ENCODE measurements around the gene WDR76. TPM values are rescaled to one million over a fixed set of nuclear protein-coding genes. Genes with fewer than 3 reads are reported as not detected.

The WDR76 gene
- total RNA-seq, 6 experiments from 2014 or later: 0.46 to 5.5 (median 1.1) TPM

GRCh38 chr15:43795197-43795596 lies 31.6 kb upstream of the WDR76 start:
- Histone ChIP-seq H3K4me3 (no peak overlapping the region), H3K36me3 (peaks cover 0 to 30% (median 19%) of the 10 kb centered on the region in 4 donors), H3K9me3 (no peaks in the 10 kb centered on the region), H3K4me1 (peaks cover 0 to 21% (median 8%) of the 10 kb centered on the region in 4 donors), H3K27me3 (no peaks in the 10 kb centered on the region), H3K27ac (peak overlapping the region in 2 of 3 donors; percentile 14 to 22)
- 74% methylated on average over 2 of the region's 2 CpGs for WGBS (ENCODE audit: insufficient coverage, low coverage, low lambda C conversion rate, missing lambda C conversion rate)
- intact Hi-C loops (cut with DNase I): no loop called here
- ATAC-seq: no peak
- TF ChIP-seq, protein P1, sequence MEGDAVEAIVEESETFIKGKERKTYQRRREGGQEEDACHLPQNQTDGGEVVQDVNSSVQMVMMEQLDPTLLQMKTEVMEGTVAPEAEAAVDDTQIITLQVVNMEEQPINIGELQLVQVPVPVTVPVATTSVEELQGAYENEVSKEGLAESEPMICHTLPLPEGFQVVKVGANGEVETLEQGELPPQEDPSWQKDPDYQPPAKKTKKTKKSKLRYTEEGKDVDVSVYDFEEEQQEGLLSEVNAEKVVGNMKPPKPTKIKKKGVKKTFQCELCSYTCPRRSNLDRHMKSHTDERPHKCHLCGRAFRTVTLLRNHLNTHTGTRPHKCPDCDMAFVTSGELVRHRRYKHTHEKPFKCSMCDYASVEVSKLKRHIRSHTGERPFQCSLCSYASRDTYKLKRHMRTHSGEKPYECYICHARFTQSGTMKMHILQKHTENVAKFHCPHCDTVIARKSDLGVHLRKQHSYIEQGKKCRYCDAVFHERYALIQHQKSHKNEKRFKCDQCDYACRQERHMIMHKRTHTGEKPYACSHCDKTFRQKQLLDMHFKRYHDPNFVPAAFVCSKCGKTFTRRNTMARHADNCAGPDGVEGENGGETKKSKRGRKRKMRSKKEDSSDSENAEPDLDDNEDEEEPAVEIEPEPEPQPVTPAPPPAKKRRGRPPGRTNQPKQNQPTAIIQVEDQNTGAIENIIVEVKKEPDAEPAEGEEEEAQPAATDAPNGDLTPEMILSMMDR (IDR thresholded peaks at IDR 0.05): no peak
- TF ChIP-seq POLR2A (IDR thresholded peaks at IDR 0.05): no peak
- no peak for DNase-seq

- DNase-seq (no peak), ATAC-seq (no peak)
- H3K4me1 ChIP-seq: peaks cover 0 to 21% (median 8%) of the 10 kb centered on the region in 4 donors
- H3K9me3 ChIP-seq: no peaks in the 10 kb centered on the region
- no peak for TF ChIP-seq POLR2A (IDR thresholded peaks at IDR 0.05)
- TF ChIP-seq, protein P1 (IDR thresholded peaks at IDR 0.05): no peak
- intact Hi-C loops (cut with DNase I): no loop called here
- no peak overlapping the region for H3K27ac ChIP-seq
- H3K36me3 ChIP-seq: peaks cover 0 to 30% (median 19%) of the 10 kb centered on the region in 4 donors
- H3K4me3 ChIP-seq: no peak overlapping the region
- H3K27me3 ChIP-seq: no peaks in the 10 kb centered on the region
These were observed 30.8 kb upstream of the WDR76 start for GRCh38 chr15:43795997-43796396.

DNA sequence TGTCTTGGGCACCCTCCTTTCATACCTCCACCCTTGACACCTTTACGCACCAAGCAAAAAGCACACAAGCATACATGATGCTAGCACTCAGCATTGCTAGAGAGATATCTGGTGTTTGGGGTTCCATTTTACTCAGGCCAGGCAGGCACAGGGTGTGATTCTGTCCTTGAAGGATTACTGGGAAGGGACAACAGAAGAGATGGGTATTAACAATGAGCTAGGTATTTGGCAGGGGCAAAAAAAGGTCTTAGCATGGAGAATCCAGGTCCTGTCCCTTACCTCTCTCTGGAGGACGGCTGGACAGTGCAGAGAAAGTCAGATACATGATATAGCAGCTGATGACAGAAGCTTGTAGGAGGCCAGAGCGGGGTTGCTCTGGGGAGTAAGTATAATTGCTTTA lies 30.2 kb upstream of the WDR76 start:
- Histone ChIP-seq H3K4me1 (peaks cover 0 to 23% (median 9%) of the 10 kb centered on the region in 4 donors), H3K36me3 (peaks cover 0 to 30% (median 19%) of the 10 kb centered on the region in 4 donors), H3K4me3 (no peak overlapping the region), H3K27ac (no peak overlapping the region), H3K9me3 (no peaks in the 10 kb centered on the region), H3K27me3 (no peaks in the 10 kb centered on the region)
- DNase-seq: no peak
- WGBS (ENCODE audit: insufficient coverage, low coverage, low lambda C conversion rate, missing lambda C conversion rate): 100% methylated on average over 1 of the region's 3 CpGs
- intact Hi-C loops (cut with DNase I): no loop called here
- ATAC-seq: no peak
- no peak for TF ChIP-seq POLR2A (IDR thresholded peaks at IDR 0.05)
- TF ChIP-seq, protein P1 (IDR thresholded peaks at IDR 0.05): no peak

- Histone ChIP-seq H3K36me3 (peaks cover 0 to 28% (median 13%) of the 10 kb centered on the region in 4 donors), H3K4me1 (peaks cover 0 to 11% (median 4%) of the 10 kb centered on the region in 4 donors), H3K4me3 (no peak overlapping the region), H3K9me3 (no peaks in the 10 kb centered on the region), H3K27ac (peak overlapping the region; percentile 95 to 99 (median 97)), H3K27me3 (no peaks in the 10 kb centered on the region)
- TF ChIP-seq, protein P1 (IDR thresholded peaks at IDR 0.05): no peak
- no peak for TF ChIP-seq POLR2A (IDR thresholded peaks at IDR 0.05)
- ATAC-seq (no peak), DNase-seq (no peak)
- intact Hi-C loops (cut with DNase I): no loop called here
- WGBS (ENCODE audit: insufficient coverage, low coverage, low lambda C conversion rate, missing lambda C conversion rate): 91% methylated on average over 14 of the region's 16 CpGs
These were observed 27.4 kb upstream of the WDR76 start for GRCh38 chr15:43799209-43799944.
